Choroid plexus epithelial cell (primary cell): ENCODE data around the gene NRAP.

Source experiments
- DNase-seq: peaks from one replicate; pipeline ENCODE4 v3.0.0-alpha.2; 2010; ENCODE audit warnings: low read depth
- H3K4me3 ChIP-seq: 2 replicates; pipeline ENCODE4 v1.5.1; 2011; ENCODE audit warnings: low read depth, mild to moderate bottlenecking, control low read depth, low read length, moderate library complexity
- CTCF ChIP-seq: conservative IDR thresholded peaks from 2 replicates; pipeline ENCODE4 v1.5.1; 2011; ENCODE audit warnings: low read depth, mild to moderate bottlenecking, control low read depth, inconsistent platforms, low read length, moderate library complexity

Gene NRAP

GRCh38 chr10:113641702-113642101 is 22.1 kb downstream of the NRAP start:
- H3K4me3 ChIP-seq: no peak overlapping the region
- no peak for TF ChIP-seq CTCF

GRCh38 chr10:113639966-113640365 is 23.9 kb downstream of the NRAP start:
- no peak for TF ChIP-seq CTCF
- H3K4me3 ChIP-seq: no peak overlapping the region
- DNase-seq: no peak

More at GRCh38 chr10:113641702-113642101, 22.1 kb downstream of the NRAP start:
- DNase-seq: no peak

- DNase-seq: no peak
- no peak for TF ChIP-seq CTCF
- no peak overlapping the region for H3K4me3 ChIP-seq
Measured at GRCh38 chr10:113631684-113632367, 32.0 kb downstream of the NRAP start.

GRCh38 chr10:113630929-113631533 is 32.8 kb downstream of the NRAP start:
- no peak overlapping the region for H3K4me3 ChIP-seq
- DNase-seq: no peak
- no peak for TF ChIP-seq CTCF

- TF ChIP-seq CTCF: no peak
- H3K4me3 ChIP-seq: no peak overlapping the region
- no peak for DNase-seq
Measured at GRCh38 chr10:113628607-113629153, 35.2 kb downstream of the NRAP start.

- no peak overlapping the region for H3K4me3 ChIP-seq
- DNase-seq: no peak
- no peak for TF ChIP-seq CTCF
Measured at GRCh38 chr10:113627836-113628235, 36.0 kb downstream of the NRAP start.
